ENCODE results near the gene ITGB3. TPM values are rescaled to one million over a fixed set of nuclear protein-coding genes. Genes with fewer than 3 reads are reported as not detected.
A peak's percentile ranks its signal among the peaks of the same experiment; 100 is the strongest.

The ITGB3 gene
- total and polyA plus RNA-seq, 7 experiments from 2014 or later, result 0.41 to 6.4 (median 0.56) TPM; not detected in 4

GRCh38 chr17:47231866-47232265 lies 21.8 kb upstream of the ITGB3 start:
- H3K36me3 Mint-ChIP-seq, result no peaks in the 10 kb centered on the region
- DNase-seq (no peak), ATAC-seq (no peak)
- H3K27me3 Mint-ChIP-seq, result peaks cover 0 to 15% (median 7%) of the 10 kb centered on the region in 5 donors
- Histone ChIP-seq H3K4me3 (ENCODE audit: low read length) (no peak overlapping the region), H3K27ac (ENCODE audit: low read depth, low read length) (no peak overlapping the region), H3K27me3 (ENCODE audit: control insufficient read depth in 2 of 2, insufficient read depth in 2 of 2, low read length in 2 of 2) (no peaks in the 10 kb centered on the region), H3K9me3 (ENCODE audit: control insufficient read depth in 2 of 3, low read length in 3 of 3) (no peaks in the 10 kb centered on the region), H3K4me1 (ENCODE audit: control insufficient read depth in 2 of 2, insufficient read depth in 2 of 2, low read length in 2 of 2) (peaks cover 0 to 3% of the 10 kb centered on the region in 2 donors), H3K36me3 (ENCODE audit: control insufficient read depth in 2 of 3, insufficient read depth in 3 of 3, low read length in 3 of 3) (no peaks in the 10 kb centered on the region)
- no peak overlapping the region for H3K4me3 Mint-ChIP-seq
- peaks cover 0 to 2% (median 0%) of the 10 kb centered on the region in 11 donors for H3K9me3 Mint-ChIP-seq
- no peak overlapping the region for H3K27ac Mint-ChIP-seq
- POLR2A ChIA-PET, result interaction anchor here (0.7 kb wide), 1 partner anchor 377 kb away, joined by 3 read pairs; no protein-coding TSS in a partner anchor
- H3K4me1 Mint-ChIP-seq, result peaks cover 6 to 17% (median 11%) of the 10 kb centered on the region in 7 donors
- intact Hi-C loops (cut with micrococcal nuclease), result no loop called here
- CTCF ChIA-PET, result interaction anchor here (0.9 kb wide), 1 partner anchor 25 kb away, joined by 3 read pairs; no protein-coding TSS in a partner anchor

GRCh38 chr17:47232465-47232864 lies 21.2 kb upstream of the ITGB3 start:
- no peak for DNase-seq
- no peaks in the 10 kb centered on the region for H3K36me3 Mint-ChIP-seq
- H3K4me3 Mint-ChIP-seq, result peak overlapping the region in 1 of 10 donors; percentile 18
- Histone ChIP-seq H3K9me3 (ENCODE audit: control insufficient read depth in 2 of 3, low read length in 3 of 3) (no peaks in the 10 kb centered on the region), H3K27ac (ENCODE audit: low read depth, low read length) (no peak overlapping the region), H3K36me3 (ENCODE audit: control insufficient read depth in 2 of 3, insufficient read depth in 3 of 3, low read length in 3 of 3) (no peaks in the 10 kb centered on the region), H3K27me3 (ENCODE audit: control insufficient read depth in 2 of 2, insufficient read depth in 2 of 2, low read length in 2 of 2) (no peaks in the 10 kb centered on the region), H3K4me1 (ENCODE audit: control insufficient read depth in 2 of 2, insufficient read depth in 2 of 2, low read length in 2 of 2) (peaks cover 0 to 3% of the 10 kb centered on the region in 2 donors), H3K4me3 (ENCODE audit: low read length) (no peak overlapping the region)
- intact Hi-C loops (cut with micrococcal nuclease), result no loop called here
- H3K27me3 Mint-ChIP-seq, result peaks cover 0 to 12% (median 7%) of the 10 kb centered on the region in 5 donors
- peaks cover 0 to 2% (median 0%) of the 10 kb centered on the region in 11 donors for H3K9me3 Mint-ChIP-seq
- ChIA-PET POLR2A (interaction anchor here (0.7 kb wide), 1 partner anchor 376 kb away, joined by 3 read pairs; no protein-coding TSS in a partner anchor), CTCF (interaction anchor here (0.7 kb wide), 1 partner anchor 24 kb away, joined by 5 read pairs; the partner anchor contains the start of gene MYL4)
- peaks cover 6 to 17% (median 11%) of the 10 kb centered on the region in 7 donors for H3K4me1 Mint-ChIP-seq
- no peak for ATAC-seq
- no peak overlapping the region for H3K27ac Mint-ChIP-seq

DNA sequence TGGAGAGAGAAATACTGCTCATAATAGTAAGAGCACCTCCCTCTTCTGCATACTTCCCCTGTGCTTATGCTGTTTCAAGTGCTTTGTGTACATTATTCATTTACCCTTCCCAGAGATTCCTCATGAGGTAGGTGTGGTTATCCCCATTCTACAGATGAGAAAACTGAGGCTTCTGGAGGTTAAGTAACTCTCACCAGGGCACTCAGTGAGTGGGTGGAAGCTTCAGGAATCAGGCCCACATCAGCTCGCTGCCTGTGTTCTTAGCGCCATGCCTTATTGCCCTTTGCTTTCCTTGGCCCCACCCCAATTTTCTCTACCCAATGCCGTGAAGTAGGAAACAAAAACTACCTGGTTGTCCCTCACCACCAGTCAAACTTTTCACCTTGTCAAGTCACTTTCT lies 18.1 kb upstream of the ITGB3 start:
- H3K4me3 ChIP-seq (ENCODE audit: low read length), result no peak overlapping the region
- Mint-ChIP-seq H3K27ac (no peak overlapping the region), H3K36me3 (no peaks in the 10 kb centered on the region), H3K4me3 (no peak overlapping the region), H3K9me3 (peaks cover 0 to 2% (median 0%) of the 10 kb centered on the region in 11 donors), H3K4me1 (peaks cover 0 to 12% (median 3%) of the 10 kb centered on the region in 7 donors), H3K27me3 (peaks cover 0 to 7% (median 4%) of the 10 kb centered on the region in 5 donors)
- H3K27ac ChIP-seq (ENCODE audit: low read depth, low read length), result no peak overlapping the region
- intact Hi-C loops (cut with micrococcal nuclease), result no loop called here
- DNase-seq (no peak), ATAC-seq (no peak)
- ChIA-PET CTCF (no interaction called here), POLR2A (no interaction called here)
- H3K9me3 ChIP-seq (ENCODE audit: control insufficient read depth in 2 of 3, low read length in 3 of 3), result no peaks in the 10 kb centered on the region
- no peaks in the 10 kb centered on the region for H3K36me3 ChIP-seq (ENCODE audit: control insufficient read depth in 2 of 3, insufficient read depth in 3 of 3, low read length in 3 of 3)
- H3K4me1 ChIP-seq (ENCODE audit: control insufficient read depth in 2 of 2, insufficient read depth in 2 of 2, low read length in 2 of 2), result no peaks in the 10 kb centered on the region
- no peaks in the 10 kb centered on the region for H3K27me3 ChIP-seq (ENCODE audit: control insufficient read depth in 2 of 2, insufficient read depth in 2 of 2, low read length in 2 of 2)

DNA sequence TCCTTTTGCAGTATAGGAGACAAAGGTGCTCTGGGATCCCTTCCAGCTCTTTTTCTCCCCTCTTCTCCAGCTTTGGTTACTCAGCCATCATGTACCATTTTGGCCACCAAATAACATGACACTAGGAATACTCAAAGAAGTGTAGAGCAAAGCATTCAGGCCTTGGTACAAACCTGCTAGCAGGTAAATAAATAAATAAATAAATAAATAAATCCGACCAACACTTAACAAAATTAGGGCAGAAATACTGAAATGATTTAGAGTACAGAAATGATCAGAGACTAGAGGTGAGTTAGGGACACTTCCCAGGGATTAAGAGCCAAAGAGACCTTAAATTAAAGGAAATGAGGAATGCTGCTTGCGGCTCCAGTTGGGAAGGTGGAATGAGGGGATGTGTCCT lies 17.7 kb upstream of the ITGB3 start:
- peaks cover 0 to 2% (median 0%) of the 10 kb centered on the region in 11 donors for H3K9me3 Mint-ChIP-seq
- H3K36me3 ChIP-seq (ENCODE audit: control insufficient read depth in 2 of 3, insufficient read depth in 3 of 3, low read length in 3 of 3), result no peaks in the 10 kb centered on the region
- POLR2A ChIA-PET, result no interaction called here
- DNase-seq (no peak), ATAC-seq (no peak)
- no peaks in the 10 kb centered on the region for H3K4me1 ChIP-seq (ENCODE audit: control insufficient read depth in 2 of 2, insufficient read depth in 2 of 2, low read length in 2 of 2)
- CTCF ChIA-PET, result no interaction called here
- H3K27ac Mint-ChIP-seq, result peak overlapping the region in 1 of 9 donors; percentile 26
- H3K4me1 Mint-ChIP-seq, result peaks cover 0 to 10% (median 4%) of the 10 kb centered on the region in 7 donors
- H3K36me3 Mint-ChIP-seq, result no peaks in the 10 kb centered on the region
- no peaks in the 10 kb centered on the region for H3K27me3 ChIP-seq (ENCODE audit: control insufficient read depth in 2 of 2, insufficient read depth in 2 of 2, low read length in 2 of 2)
- intact Hi-C loops (cut with micrococcal nuclease), result no loop called here
- no peak overlapping the region for H3K27ac ChIP-seq (ENCODE audit: low read depth, low read length)
- no peak overlapping the region for H3K4me3 ChIP-seq (ENCODE audit: low read length)
- H3K9me3 ChIP-seq (ENCODE audit: control insufficient read depth in 2 of 3, low read length in 3 of 3), result no peaks in the 10 kb centered on the region
- H3K27me3 Mint-ChIP-seq, result peaks cover 0 to 3% (median under 1%) of the 10 kb centered on the region in 5 donors
- no peak overlapping the region for H3K4me3 Mint-ChIP-seq

DNA sequence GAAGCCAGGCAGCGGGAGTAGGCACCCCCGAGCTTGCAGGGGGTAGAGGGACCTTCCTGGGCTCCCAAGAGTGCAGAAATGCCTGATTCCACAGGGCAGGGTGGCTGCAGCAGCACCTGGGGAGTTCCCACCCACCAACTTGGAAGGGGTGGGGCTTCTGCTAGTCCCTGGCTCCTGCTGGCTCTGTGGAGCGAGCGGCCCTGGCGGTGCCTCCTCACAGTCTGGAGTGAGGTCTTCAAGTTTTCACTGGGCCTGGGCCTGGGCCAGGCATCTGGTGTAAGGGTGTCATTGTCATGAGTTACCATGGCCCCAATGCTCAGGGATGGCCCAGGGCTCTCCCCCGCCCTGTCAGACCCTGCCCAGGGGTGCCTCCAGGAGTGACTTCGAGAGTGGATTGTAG lies 15.8 kb upstream of the ITGB3 start:
- Histone ChIP-seq H3K27me3 (ENCODE audit: control insufficient read depth in 2 of 2, insufficient read depth in 2 of 2, low read length in 2 of 2) (no peaks in the 10 kb centered on the region), H3K4me1 (ENCODE audit: control insufficient read depth in 2 of 2, insufficient read depth in 2 of 2, low read length in 2 of 2) (no peaks in the 10 kb centered on the region), H3K9me3 (ENCODE audit: control insufficient read depth in 2 of 3, low read length in 3 of 3) (no peaks in the 10 kb centered on the region), H3K4me3 (ENCODE audit: low read length) (no peak overlapping the region), H3K27ac (ENCODE audit: low read depth, low read length) (no peak overlapping the region), H3K36me3 (ENCODE audit: control insufficient read depth in 2 of 3, insufficient read depth in 3 of 3, low read length in 3 of 3) (no peaks in the 10 kb centered on the region)
- H3K36me3 Mint-ChIP-seq, result no peaks in the 10 kb centered on the region
- peaks cover 0 to 10% (median 4%) of the 10 kb centered on the region in 7 donors for H3K4me1 Mint-ChIP-seq
- intact Hi-C loops (cut with micrococcal nuclease), result no loop called here
- DNase-seq, result no peak
- no peak overlapping the region for H3K4me3 Mint-ChIP-seq
- POLR2A ChIA-PET, result no interaction called here
- ATAC-seq, result no peak
- peaks cover 0 to 2% (median 0%) of the 10 kb centered on the region in 11 donors for H3K9me3 Mint-ChIP-seq
- CTCF ChIA-PET, result no interaction called here
- no peak overlapping the region for H3K27ac Mint-ChIP-seq
- H3K27me3 Mint-ChIP-seq, result peaks cover 0 to 13% (median 0%) of the 10 kb centered on the region in 5 donors

DNA sequence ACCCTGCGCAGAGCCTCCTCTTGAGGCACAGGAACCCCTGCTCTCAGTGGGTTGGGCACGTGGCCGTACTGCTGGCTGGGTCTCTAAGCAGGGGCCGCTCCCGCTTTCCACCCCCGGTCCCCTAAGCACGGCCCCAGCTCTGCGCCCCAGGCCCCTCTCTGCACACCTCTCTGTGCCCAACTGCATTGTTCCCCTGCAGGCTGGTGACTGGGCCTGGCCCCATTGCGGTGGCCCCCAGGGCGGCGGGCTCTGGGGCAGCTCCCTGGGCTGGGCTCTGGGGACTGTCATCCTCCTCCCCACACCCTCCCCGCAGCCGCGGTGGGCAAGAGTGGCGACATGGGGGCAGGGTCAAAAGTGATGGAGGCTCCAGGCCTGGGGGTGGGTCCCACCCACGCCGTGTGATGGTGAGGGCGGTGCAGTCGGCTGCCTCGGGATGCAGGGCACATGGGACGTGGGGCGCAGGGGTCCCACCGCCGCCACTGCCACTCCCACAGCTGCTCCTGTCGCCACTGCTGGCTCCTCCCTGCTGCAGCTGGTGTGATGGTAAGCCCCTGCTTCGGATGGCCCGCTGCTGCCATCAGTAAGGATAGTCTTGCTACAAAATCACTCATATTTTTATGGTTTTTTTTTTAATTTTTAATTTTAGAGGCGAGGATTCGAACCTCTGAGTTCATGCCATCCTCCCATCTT lies 15.2 kb upstream of the ITGB3 start:
- H3K4me3 ChIP-seq (ENCODE audit: low read length), result no peak overlapping the region
- no peak overlapping the region for H3K27ac ChIP-seq (ENCODE audit: low read depth, low read length)
- Mint-ChIP-seq H3K27me3 (peaks cover 0 to 15% (median 4%) of the 10 kb centered on the region in 5 donors), H3K4me3 (no peak overlapping the region), H3K27ac (no peak overlapping the region), H3K9me3 (peaks cover 0 to 2% (median 0%) of the 10 kb centered on the region in 11 donors), H3K36me3 (no peaks in the 10 kb centered on the region), H3K4me1 (peaks cover 0 to 10% (median 4%) of the 10 kb centered on the region in 7 donors)
- DNase-seq (no peak), ATAC-seq (no peak)
- CTCF ChIA-PET, result no interaction called here
- no peaks in the 10 kb centered on the region for H3K27me3 ChIP-seq (ENCODE audit: control insufficient read depth in 2 of 2, insufficient read depth in 2 of 2, low read length in 2 of 2)
- no peaks in the 10 kb centered on the region for H3K4me1 ChIP-seq (ENCODE audit: control insufficient read depth in 2 of 2, insufficient read depth in 2 of 2, low read length in 2 of 2)
- H3K36me3 ChIP-seq (ENCODE audit: control insufficient read depth in 2 of 3, insufficient read depth in 3 of 3, low read length in 3 of 3), result no peaks in the 10 kb centered on the region
- H3K9me3 ChIP-seq (ENCODE audit: control insufficient read depth in 2 of 3, low read length in 3 of 3), result no peaks in the 10 kb centered on the region
- POLR2A ChIA-PET, result no interaction called here
- intact Hi-C loops (cut with micrococcal nuclease), result no loop called here

- Mint-ChIP-seq H3K4me3 (no peak overlapping the region), H3K27ac (no peak overlapping the region), H3K9me3 (peaks cover 0 to 2% (median 0%) of the 10 kb centered on the region in 11 donors), H3K27me3 (peaks cover 0 to 22% (median 4%) of the 10 kb centered on the region in 5 donors), H3K4me1 (peaks cover 0 to 10% (median 4%) of the 10 kb centered on the region in 7 donors), H3K36me3 (peaks cover 0 to 4% (median 0%) of the 10 kb centered on the region in 5 donors)
- H3K36me3 ChIP-seq (ENCODE audit: control insufficient read depth in 2 of 3, insufficient read depth in 3 of 3, low read length in 3 of 3), result no peaks in the 10 kb centered on the region
- ATAC-seq (no peak), DNase-seq (no peak)
- POLR2A ChIA-PET, result no interaction called here
- H3K4me1 ChIP-seq (ENCODE audit: control insufficient read depth in 2 of 2, insufficient read depth in 2 of 2, low read length in 2 of 2), result no peaks in the 10 kb centered on the region
- no peaks in the 10 kb centered on the region for H3K27me3 ChIP-seq (ENCODE audit: control insufficient read depth in 2 of 2, insufficient read depth in 2 of 2, low read length in 2 of 2)
- intact Hi-C loops (cut with micrococcal nuclease), result no loop called here
- no peaks in the 10 kb centered on the region for H3K9me3 ChIP-seq (ENCODE audit: control insufficient read depth in 2 of 3, low read length in 3 of 3)
- H3K4me3 ChIP-seq (ENCODE audit: low read length), result no peak overlapping the region
- CTCF ChIA-PET, result no interaction called here
- no peak overlapping the region for H3K27ac ChIP-seq (ENCODE audit: low read depth, low read length)
Measured at GRCh38 chr17:47239619-47239966, 14.0 kb upstream of the ITGB3 start.
